H9 (cell line): Measurements from ENCODE around the gene NPAS1. TPM values are rescaled to one million over a fixed set of nuclear protein-coding genes. Genes with fewer than 3 reads are reported as not detected.

Source experiments
- DNase-seq: peaks from one replicate; pipeline ENCODE4 v3.0.0-alpha.2; 2017
- H2AFZ ChIP-seq: one replicate; pipeline ENCODE4 v1.6.1; 2013; ENCODE audit warnings: mild to moderate bottlenecking, low read length, control low read depth, moderate library complexity
- H2AK5ac ChIP-seq: 2 replicates; pipeline ENCODE4 v1.6.1; 2013; ENCODE audit warnings: low read length, control low read depth, mixed read lengths; ENCODE audit not compliant: insufficient read length
- H2BK120ac ChIP-seq: one replicate; pipeline ENCODE4 v1.6.1; 2013; ENCODE audit warnings: low read depth, mild to moderate bottlenecking, low read length, control low read depth, inconsistent platforms; ENCODE audit not compliant: poor library complexity, severe bottlenecking
- H2BK12ac ChIP-seq: 2 replicates; pipeline ENCODE4 v1.6.1; 2013; ENCODE audit warnings: low read length, control low read depth, mixed read lengths, low read depth; ENCODE audit not compliant: insufficient read length
- H2BK15ac ChIP-seq: 2 replicates; pipeline ENCODE4 v1.6.1; 2013; ENCODE audit warnings: low read depth, low read length, control low read depth
- H2BK20ac ChIP-seq: one replicate; pipeline ENCODE4 v1.6.1; 2013; ENCODE audit warnings: low read depth, mild to moderate bottlenecking, low read length, control low read depth, inconsistent platforms; ENCODE audit not compliant: poor library complexity, severe bottlenecking
- H2BK5ac ChIP-seq: 2 replicates; pipeline ENCODE4 v1.6.1; 2013; ENCODE audit warnings: low read length, control low read depth, mixed read lengths; ENCODE audit not compliant: insufficient read length
- H3K14ac ChIP-seq: 2 replicates; pipeline ENCODE4 v1.6.1; 2013; ENCODE audit warnings: low read length, control low read depth; ENCODE audit not compliant: insufficient read depth
- H3K18ac ChIP-seq: 2 replicates; pipeline ENCODE4 v1.6.1; 2013; ENCODE audit warnings: low read depth, mild to moderate bottlenecking, mixed read lengths, low read length, control low read depth; ENCODE audit not compliant: insufficient read length
- H3K23ac ChIP-seq: 2 replicates; pipeline ENCODE4 v1.6.1; 2013; ENCODE audit warnings: low read length, control low read depth, mixed read lengths, low read depth; ENCODE audit not compliant: insufficient read length
- H3K23me2 ChIP-seq: 2 replicates; pipeline ENCODE4 v1.6.1; 2013; ENCODE audit warnings: low read depth, mild to moderate bottlenecking, mixed read lengths, low read length, control low read depth; ENCODE audit not compliant: insufficient read length, poor library complexity, severe bottlenecking
- H3K27ac ChIP-seq: 2 replicates; pipeline ENCODE4 v1.5.1; 2013; ENCODE audit warnings: low read length, control low read depth, mixed read lengths, low read depth; ENCODE audit not compliant: insufficient read length
- H3K27me3 ChIP-seq: 2 replicates; pipeline ENCODE4 v1.6.1; 2013; ENCODE audit warnings: low read length, control low read depth, inconsistent platforms; ENCODE audit not compliant: insufficient read depth
- H3K4ac ChIP-seq: 2 replicates; pipeline ENCODE4 v1.6.1; 2013; ENCODE audit warnings: low read depth, mild to moderate bottlenecking, control low read depth, inconsistent platforms, low read length, moderate library complexity
- H3K4me1 ChIP-seq: 2 replicates; pipeline ENCODE4 v1.6.1; 2013; ENCODE audit warnings: low read length, control low read depth, inconsistent platforms; ENCODE audit not compliant: insufficient read depth
- H3K4me2 ChIP-seq: 2 replicates; pipeline ENCODE4 v1.6.1; 2013; ENCODE audit warnings: low read length, control low read depth, mixed read lengths; ENCODE audit not compliant: insufficient read length, insufficient read depth
- H3K56ac ChIP-seq: 2 replicates; pipeline ENCODE4 v1.6.1; 2013; ENCODE audit warnings: low read depth, mild to moderate bottlenecking, mixed read lengths, low read length, control low read depth; ENCODE audit not compliant: insufficient read length
- H3K79me1 ChIP-seq: 2 replicates; pipeline ENCODE4 v1.6.1; 2013; ENCODE audit warnings: low read depth, mild to moderate bottlenecking, moderate library complexity, low read length, control low read depth, inconsistent platforms; ENCODE audit not compliant: insufficient read depth, poor library complexity, severe bottlenecking
- H3K79me2 ChIP-seq: 2 replicates; pipeline ENCODE4 v1.6.1; 2013; ENCODE audit warnings: low read length, control low read depth, inconsistent platforms; ENCODE audit not compliant: insufficient read depth
- H3K9ac ChIP-seq: 2 replicates; pipeline ENCODE4 v1.6.1; 2013; ENCODE audit warnings: low read length, control low read depth, mixed read lengths; ENCODE audit not compliant: insufficient read length; ENCODE audit errors: extremely low read depth
- H3K9me3 ChIP-seq: one replicate; pipeline ENCODE4 v1.6.1; 2013; ENCODE audit warnings: low read depth, low read length, inconsistent platforms; ENCODE audit not compliant: control insufficient read depth
- H3T11ph ChIP-seq: one replicate; pipeline ENCODE4 v1.6.1; 2013; ENCODE audit warnings: mild to moderate bottlenecking, low read length, control low read depth, inconsistent platforms
- H4K20me1 ChIP-seq: one replicate; pipeline ENCODE4 v1.6.1; 2013; ENCODE audit not compliant: control insufficient read depth, insufficient read length, insufficient read depth
- H4K5ac ChIP-seq: 2 replicates; pipeline ENCODE4 v1.6.1; 2013; ENCODE audit warnings: low read depth, mild to moderate bottlenecking, mixed read lengths, low read length, control low read depth; ENCODE audit not compliant: insufficient read length
- H4K8ac ChIP-seq: replicated peaks from 2 replicates; pipeline ENCODE4 v1.6.1; 2013; ENCODE audit warnings: low read length, control low read depth, mixed read lengths, low read depth; ENCODE audit not compliant: insufficient read length
- H4K91ac ChIP-seq: 2 replicates; pipeline ENCODE4 v1.6.1; 2013; ENCODE audit warnings: low read depth, mild to moderate bottlenecking, moderate library complexity, mixed read lengths, low read length, control low read depth; ENCODE audit not compliant: insufficient read length
- H3K27ac Mint-ChIP-seq, 3 experiments: 2 replicates in 2 of 3; 3 replicates in 1 of 3; pipeline ENCODE4 v1.8.0; 2020 to 2021; ENCODE audit warnings: mixed read lengths in 3 of 3, mild to moderate bottlenecking in 1 of 3, moderate library complexity in 1 of 3
- H3K27me3 Mint-ChIP-seq: 2 replicates; pipeline ENCODE4 v1.8.0; 2021; ENCODE audit warnings: low read depth, mild to moderate bottlenecking, moderate library complexity, mixed read lengths
- H3K36me3 Mint-ChIP-seq, 3 experiments: 2 replicates in 2 of 3; 3 replicates in 1 of 3; pipeline ENCODE4 v1.8.0; 2020 to 2021; ENCODE audit warnings: low read depth in 3 of 3, mixed read lengths in 3 of 3; ENCODE audit not compliant: insufficient read depth in 1 of 3
- H3K4me1 Mint-ChIP-seq, 2 experiments: 2 replicates each; pipeline ENCODE4 v1.8.0; 2020; ENCODE audit warnings: mixed read lengths in 2 of 2
- H3K4me3 Mint-ChIP-seq, 2 experiments: 2 replicates in 1 of 2; 3 replicates in 1 of 2; pipeline ENCODE4 v1.8.0; 2020 to 2021; ENCODE audit warnings: mild to moderate bottlenecking in 2 of 2, mixed read lengths in 2 of 2, moderate library complexity in 1 of 2
- H3K9me3 Mint-ChIP-seq, 2 experiments: 2 replicates in 1 of 2; 3 replicates in 1 of 2; pipeline ENCODE4 v1.8.0; 2020; ENCODE audit warnings: mild to moderate bottlenecking in 2 of 2, mixed read lengths in 2 of 2, moderate library complexity in 1 of 2
- WGBS: extraction: QIAGEN DNeasy Blood & Tissue Kit; methylation state at CpG from one replicate; pipeline ENCODE4 v1.1.7; 2013; ENCODE audit warnings: missing lambda C conversion rate, low lambda C conversion rate, mixed read lengths; ENCODE audit not compliant: insufficient read length; ENCODE audit errors: extremely low coverage; 5-methylcytosine and 5-hydroxymethylcytosine counted together
- total RNA-seq: library from RNA; stranded (reverse); gene quantifications from 2 replicates; pipeline ENCODE4 v1.2.1, GENCODE V29; 2021
- TF ChIP-seq, protein P1 (sequence below): fragments of 200-600 bp; sonication (generic); conservative IDR thresholded peaks from 3 replicates; pipeline ENCODE4 v1.8.0; 2021; ENCODE audit warnings: antibody characterized with exemption, mild to moderate bottlenecking

NPAS1 gene
- total RNA-seq, 1 experiment from 2014 or later, result 17.8 TPM

DNA sequence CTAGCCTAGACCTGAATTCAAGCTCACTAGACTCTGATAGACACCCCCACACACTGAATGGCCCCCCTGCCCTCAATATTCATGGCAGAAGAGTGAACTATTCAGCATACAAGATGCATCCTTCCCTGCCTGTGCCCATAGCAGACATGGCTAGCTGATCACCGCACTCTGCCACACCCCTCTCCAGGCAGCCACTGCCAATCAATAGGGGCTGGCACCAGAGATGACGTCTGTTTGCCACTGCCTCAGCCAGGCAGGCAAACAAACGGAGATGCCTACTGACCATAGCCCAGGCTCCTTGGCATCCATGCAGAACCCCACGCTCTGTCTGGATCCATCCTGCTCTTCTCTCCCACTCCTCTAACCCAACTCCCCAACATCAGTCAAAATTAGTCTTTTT, 13.8 kb upstream of the NPAS1 start:
- Histone ChIP-seq H3K23ac (no peak overlapping the region), H2BK20ac (no peak overlapping the region), H3K27ac (no peak overlapping the region), H3K4me2 (no peak overlapping the region), H2AFZ (no peak overlapping the region), H3K56ac (no peak overlapping the region), H4K8ac (no peak overlapping the region), H2BK5ac (no peak overlapping the region), H4K5ac (no peak overlapping the region), H3K27me3 (no peaks in the 10 kb centered on the region), H4K20me1 (no peaks in the 10 kb centered on the region), H2BK120ac (no peak overlapping the region), H3K79me1 (no peaks in the 10 kb centered on the region), H3K14ac (no peak overlapping the region), H3K18ac (no peak overlapping the region), H3K23me2 (no peaks in the 10 kb centered on the region), H2BK15ac (no peak overlapping the region), H3K79me2 (no peaks in the 10 kb centered on the region), H3T11ph (no peak overlapping the region), H4K91ac (no peak overlapping the region), H2AK5ac (no peak overlapping the region), H3K4ac (no peak overlapping the region), H3K9me3 (no peaks in the 10 kb centered on the region), H3K4me1 (no peaks in the 10 kb centered on the region), H3K9ac (no peak overlapping the region), H2BK12ac (no peak overlapping the region)
- Mint-ChIP-seq H3K4me1 (peaks cover 11 to 33% of the 10 kb centered on the region in 2 experiments), H3K36me3 (peaks cover 7 to 9% (median 9%) of the 10 kb centered on the region in 3 experiments; a peak in 6 of 7 replicates), H3K27ac (peak overlapping the region in 1 of 3 experiments; percentile 79; a peak in 3 of 7 replicates), H3K27me3 (peaks cover 10% of the 10 kb centered on the region), H3K4me3 (no peak overlapping the region), H3K9me3 (peaks cover 9 to 11% of the 10 kb centered on the region in 2 experiments)
- peak; percentile 50 for DNase-seq
- TF ChIP-seq, protein P1, sequence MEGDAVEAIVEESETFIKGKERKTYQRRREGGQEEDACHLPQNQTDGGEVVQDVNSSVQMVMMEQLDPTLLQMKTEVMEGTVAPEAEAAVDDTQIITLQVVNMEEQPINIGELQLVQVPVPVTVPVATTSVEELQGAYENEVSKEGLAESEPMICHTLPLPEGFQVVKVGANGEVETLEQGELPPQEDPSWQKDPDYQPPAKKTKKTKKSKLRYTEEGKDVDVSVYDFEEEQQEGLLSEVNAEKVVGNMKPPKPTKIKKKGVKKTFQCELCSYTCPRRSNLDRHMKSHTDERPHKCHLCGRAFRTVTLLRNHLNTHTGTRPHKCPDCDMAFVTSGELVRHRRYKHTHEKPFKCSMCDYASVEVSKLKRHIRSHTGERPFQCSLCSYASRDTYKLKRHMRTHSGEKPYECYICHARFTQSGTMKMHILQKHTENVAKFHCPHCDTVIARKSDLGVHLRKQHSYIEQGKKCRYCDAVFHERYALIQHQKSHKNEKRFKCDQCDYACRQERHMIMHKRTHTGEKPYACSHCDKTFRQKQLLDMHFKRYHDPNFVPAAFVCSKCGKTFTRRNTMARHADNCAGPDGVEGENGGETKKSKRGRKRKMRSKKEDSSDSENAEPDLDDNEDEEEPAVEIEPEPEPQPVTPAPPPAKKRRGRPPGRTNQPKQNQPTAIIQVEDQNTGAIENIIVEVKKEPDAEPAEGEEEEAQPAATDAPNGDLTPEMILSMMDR, result no peak
- WGBS, result no CpG with 5 or more reads among the region's 4 CpGs
